ENCODE results near the gene ECM2. TPM values are rescaled to one million over a fixed set of nuclear protein-coding genes. Genes with fewer than 3 reads are reported as not detected.

The ECM2 gene
- total RNA-seq, 4 donors from 2014 or later: 15.9 to 59.0 (median 53.6) TPM

- Histone ChIP-seq H3K36me3 (no peaks in the 10 kb centered on the region), H3K27ac (peak overlapping the region in 2 of 4 donors; percentile 61 to 70), H3K9me3 (no peaks in the 10 kb centered on the region), H3K27me3 (no peaks in the 10 kb centered on the region), H3K4me3 (peak overlapping the region in 1 of 4 donors; percentile 16), H3K4me1 (peaks cover 0 to 35% (median 6%) of the 10 kb centered on the region in 4 donors)
- no peak for DNase-seq (ENCODE audit: low spot score in 2 of 2)
- 48 to 56% methylated on average over 2 of the region's 2 CpGs for WGBS, 2 donors
- TF ChIP-seq POLR2A (IDR thresholded peaks at IDR 0.05) (no peak), EP300 (IDR thresholded peaks at IDR 0.05) (no peak), CTCF (IDR thresholded peaks at IDR 0.05) (no peak)
These were observed 54.7 kb downstream of the ECM2 start for GRCh38 chr9:92480986-92481633.

DNA sequence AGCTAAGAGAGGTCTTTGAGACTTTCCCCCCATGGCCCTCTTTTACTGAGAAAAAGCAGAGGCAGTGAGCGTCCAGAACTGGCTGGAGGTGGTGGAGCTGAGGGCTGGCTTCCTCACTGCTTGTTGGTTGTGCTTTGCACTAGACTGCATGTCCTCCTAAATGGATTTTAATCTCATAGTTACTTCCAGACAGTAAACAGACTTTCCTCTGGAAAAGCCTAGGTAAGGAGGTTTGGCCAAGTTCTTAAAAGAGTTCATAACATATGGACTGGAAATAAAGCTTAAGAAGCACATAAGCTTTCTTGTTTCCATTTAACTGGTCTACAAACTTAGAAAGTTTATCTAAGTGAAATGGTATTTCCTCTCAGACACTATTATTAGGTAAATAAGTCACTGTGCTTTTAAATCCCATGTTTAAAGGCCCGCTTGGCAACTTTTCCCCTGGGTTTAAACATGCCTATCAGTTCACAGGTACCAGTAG is 55.5 kb downstream of the ECM2 start:
- no peaks in the 10 kb centered on the region for H3K9me3 ChIP-seq
- no peak for TF ChIP-seq POLR2A (IDR thresholded peaks at IDR 0.05)
- TF ChIP-seq CTCF (IDR thresholded peaks at IDR 0.05): no peak
- TF ChIP-seq EP300 (IDR thresholded peaks at IDR 0.05): no peak
- H3K27ac ChIP-seq: peak overlapping the region in 3 of 4 donors; percentile 17 to 70 (median 61)
- peak overlapping the region in 1 of 4 donors; percentile 16 for H3K4me3 ChIP-seq
- H3K27me3 ChIP-seq: no peaks in the 10 kb centered on the region
- no peak for DNase-seq (ENCODE audit: low spot score in 2 of 2)
- 50 to 63% methylated on average over 2 of the region's 2 CpGs for WGBS, 2 donors
- H3K4me1 ChIP-seq: peaks cover 0 to 35% (median 6%) of the 10 kb centered on the region in 4 donors
- H3K36me3 ChIP-seq: no peaks in the 10 kb centered on the region

DNA sequence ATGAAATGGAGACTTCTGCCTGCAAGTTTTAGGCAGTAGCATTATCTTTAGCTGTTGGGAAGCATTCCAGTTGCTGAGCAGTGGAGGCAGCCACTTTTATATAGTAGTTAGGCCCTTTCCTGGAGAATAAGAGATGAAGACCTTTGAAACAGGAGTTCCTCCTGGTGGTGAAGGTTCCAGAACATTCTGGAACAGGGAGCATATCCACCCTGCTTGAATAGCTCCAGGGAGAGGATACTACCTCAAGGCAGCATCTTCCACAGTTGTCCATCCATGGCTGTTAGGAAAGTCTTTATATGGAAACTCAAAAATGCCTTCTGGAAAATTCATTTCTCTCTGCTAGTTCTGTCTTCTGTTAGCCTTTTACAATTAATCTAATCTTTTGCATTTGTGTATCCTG is 56.4 kb downstream of the ECM2 start:
- TF ChIP-seq EP300 (IDR thresholded peaks at IDR 0.05) (no peak), CTCF (IDR thresholded peaks at IDR 0.05) (no peak), POLR2A (IDR thresholded peaks at IDR 0.05) (no peak)
- H3K9me3 ChIP-seq: no peaks in the 10 kb centered on the region
- peaks cover 0 to 35% (median 6%) of the 10 kb centered on the region in 4 donors for H3K4me1 ChIP-seq
- peak overlapping the region in 2 of 4 donors; percentile 61 to 70 for H3K27ac ChIP-seq
- no peak overlapping the region for H3K4me3 ChIP-seq
- no peaks in the 10 kb centered on the region for H3K36me3 ChIP-seq
- no peaks in the 10 kb centered on the region for H3K27me3 ChIP-seq
- no peak for DNase-seq (ENCODE audit: low spot score in 2 of 2)

GRCh38 chr9:92478783-92479182 is 57.0 kb downstream of the ECM2 start:
- DNase-seq (ENCODE audit: low spot score in 2 of 2): no peak
- WGBS, 2 donors: 78 to 94% methylated on average over 7 of the region's 7 CpGs
- TF ChIP-seq CTCF (IDR thresholded peaks at IDR 0.05) (no peak), EP300 (IDR thresholded peaks at IDR 0.05) (no peak), POLR2A (IDR thresholded peaks at IDR 0.05) (no peak)
- no peaks in the 10 kb centered on the region for H3K36me3 ChIP-seq
- H3K27me3 ChIP-seq: no peaks in the 10 kb centered on the region
- peaks cover 0 to 31% (median 6%) of the 10 kb centered on the region in 4 donors for H3K4me1 ChIP-seq
- H3K9me3 ChIP-seq: no peaks in the 10 kb centered on the region
- no peak overlapping the region for H3K4me3 ChIP-seq
- peak overlapping the region in 2 of 4 donors; percentile 61 to 70 for H3K27ac ChIP-seq

GRCh38 chr9:92476962-92477361 is 58.8 kb downstream of the ECM2 start:
- 70 to 92% methylated on average over 1 of the region's 1 CpG for WGBS, 2 donors
- H3K27ac ChIP-seq: no peak overlapping the region
- TF ChIP-seq EP300 (IDR thresholded peaks at IDR 0.05) (no peak), POLR2A (IDR thresholded peaks at IDR 0.05) (no peak), CTCF (IDR thresholded peaks at IDR 0.05) (no peak)

More at GRCh38 chr9:92476962-92477361, 58.8 kb downstream of the ECM2 start:
- peaks cover 0 to 26% (median 6%) of the 10 kb centered on the region in 4 donors for H3K4me1 ChIP-seq
- no peak overlapping the region for H3K4me3 ChIP-seq
- no peaks in the 10 kb centered on the region for H3K9me3 ChIP-seq
- no peaks in the 10 kb centered on the region for H3K27me3 ChIP-seq
- H3K36me3 ChIP-seq: no peaks in the 10 kb centered on the region
- DNase-seq (ENCODE audit: low spot score in 2 of 2): no peak

Data from tibial nerve (tissue), 4 donors.